Activated CD4-positive, alpha-beta T cell treated with anti-CD3 and anti-CD28 coated beads, Interleukin-2, amount 10 ng/mL, durations not matched to agents 24 days and 14 days (primary cell): ENCODE data around the gene QRICH2. TPM values are rescaled to one million over a fixed set of nuclear protein-coding genes. Genes with fewer than 3 reads are reported as not detected.
"Not testable (repeated sequence)": the region's sequence is repeated elsewhere in the genome, so short reads cannot be mapped to it uniquely, and the experiment has no call there.

ENCODE experiments used
- DNase-seq: peaks from one replicate; pipeline ENCODE4 v3.0.0; 2022
- H3K27ac Mint-ChIP-seq: one replicate; pipeline ENCODE4 v1.8.0; 2022; ENCODE audit warnings: mild to moderate bottlenecking, mixed read lengths
- H3K27me3 Mint-ChIP-seq: one replicate; pipeline ENCODE4 v1.8.0; 2022; ENCODE audit warnings: mixed read lengths
- H3K36me3 Mint-ChIP-seq: one replicate; pipeline ENCODE4 v1.8.0; 2022; ENCODE audit warnings: low read depth, mild to moderate bottlenecking, mixed read lengths
- H3K4me1 Mint-ChIP-seq: one replicate; pipeline ENCODE4 v1.8.0; 2021; ENCODE audit warnings: mixed read lengths
- H3K4me3 Mint-ChIP-seq: one replicate; pipeline ENCODE4 v1.8.0; 2022; ENCODE audit warnings: mild to moderate bottlenecking, moderate library complexity, mixed read lengths
- H3K9me3 Mint-ChIP-seq: one replicate; pipeline ENCODE4 v1.8.0; 2021; ENCODE audit warnings: mixed read lengths
- intact Hi-C: fragments of 100-400 bp; cut with micrococcal nuclease; formaldehyde crosslinking; loops from one replicate; pipeline ENCODE4 v1.15.1; 2023
- total RNA-seq: library from RNA; stranded (reverse); gene quantifications from 2 replicates; pipeline ENCODE4 v1.2.3, GENCODE V29; 2022

Gene QRICH2, protein sequence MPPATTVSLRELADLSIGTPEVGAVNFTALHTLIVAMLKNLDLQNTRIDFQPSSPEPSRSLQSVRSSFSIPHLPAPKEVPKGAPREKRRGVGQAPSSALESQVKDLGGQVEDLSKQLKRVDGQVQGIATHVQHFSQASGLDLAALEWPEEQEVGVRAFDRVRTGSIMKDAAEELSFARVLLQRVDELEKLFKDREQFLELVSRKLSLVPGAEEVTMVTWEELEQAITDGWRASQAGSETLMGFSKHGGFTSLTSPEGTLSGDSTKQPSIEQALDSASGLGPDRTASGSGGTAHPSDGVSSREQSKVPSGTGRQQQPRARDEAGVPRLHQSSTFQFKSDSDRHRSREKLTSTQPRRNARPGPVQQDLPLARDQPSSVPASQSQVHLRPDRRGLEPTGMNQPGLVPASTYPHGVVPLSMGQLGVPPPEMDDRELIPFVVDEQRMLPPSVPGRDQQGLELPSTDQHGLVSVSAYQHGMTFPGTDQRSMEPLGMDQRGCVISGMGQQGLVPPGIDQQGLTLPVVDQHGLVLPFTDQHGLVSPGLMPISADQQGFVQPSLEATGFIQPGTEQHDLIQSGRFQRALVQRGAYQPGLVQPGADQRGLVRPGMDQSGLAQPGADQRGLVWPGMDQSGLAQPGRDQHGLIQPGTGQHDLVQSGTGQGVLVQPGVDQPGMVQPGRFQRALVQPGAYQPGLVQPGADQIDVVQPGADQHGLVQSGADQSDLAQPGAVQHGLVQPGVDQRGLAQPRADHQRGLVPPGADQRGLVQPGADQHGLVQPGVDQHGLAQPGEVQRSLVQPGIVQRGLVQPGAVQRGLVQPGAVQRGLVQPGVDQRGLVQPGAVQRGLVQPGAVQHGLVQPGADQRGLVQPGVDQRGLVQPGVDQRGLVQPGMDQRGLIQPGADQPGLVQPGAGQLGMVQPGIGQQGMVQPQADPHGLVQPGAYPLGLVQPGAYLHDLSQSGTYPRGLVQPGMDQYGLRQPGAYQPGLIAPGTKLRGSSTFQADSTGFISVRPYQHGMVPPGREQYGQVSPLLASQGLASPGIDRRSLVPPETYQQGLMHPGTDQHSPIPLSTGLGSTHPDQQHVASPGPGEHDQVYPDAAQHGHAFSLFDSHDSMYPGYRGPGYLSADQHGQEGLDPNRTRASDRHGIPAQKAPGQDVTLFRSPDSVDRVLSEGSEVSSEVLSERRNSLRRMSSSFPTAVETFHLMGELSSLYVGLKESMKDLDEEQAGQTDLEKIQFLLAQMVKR (N-terminal part only)
- 2.2 and 2.5 TPM in 2 replicates for total RNA-seq

DNA sequence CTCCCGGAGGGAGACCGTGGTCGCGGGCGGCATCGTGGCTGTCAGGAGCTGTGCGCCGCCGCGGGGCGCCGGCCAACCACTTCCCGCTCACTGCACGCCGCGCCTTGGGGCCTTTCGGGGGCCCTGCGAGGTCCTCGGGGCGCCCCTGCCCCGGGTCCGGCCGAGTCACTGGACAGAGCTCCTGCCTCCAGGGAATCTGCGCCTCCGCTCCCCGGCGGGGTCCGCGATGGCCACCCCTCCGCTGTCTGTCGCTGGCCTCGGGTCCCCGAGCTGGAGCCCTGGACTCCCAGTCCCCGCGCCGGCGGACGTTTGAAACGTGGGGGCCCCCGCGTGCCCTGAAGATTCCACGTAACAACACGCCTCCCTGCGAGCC is at the start of gene QRICH2:
Gene QRICH2, minus strand, starts transcription at position 311 of the 373 bp plus-strand sequence. Its CDS starts 278 bp downstream, at position 33.
- H3K4me1 Mint-ChIP-seq: peaks cover 5% of the 10 kb centered on the region
- H3K27me3 Mint-ChIP-seq: no peaks in the 10 kb centered on the region
- intact Hi-C loops: no loop called here
- H3K4me3 Mint-ChIP-seq: no peak within 1 kb of the TSS
- H3K36me3 Mint-ChIP-seq: peaks cover 10% of the 10 kb centered on the region
- DNase-seq: no peak
- H3K9me3 Mint-ChIP-seq: no peaks in the 10 kb centered on the region
- H3K27ac Mint-ChIP-seq: no peak within 1 kb of the TSS

DNA sequence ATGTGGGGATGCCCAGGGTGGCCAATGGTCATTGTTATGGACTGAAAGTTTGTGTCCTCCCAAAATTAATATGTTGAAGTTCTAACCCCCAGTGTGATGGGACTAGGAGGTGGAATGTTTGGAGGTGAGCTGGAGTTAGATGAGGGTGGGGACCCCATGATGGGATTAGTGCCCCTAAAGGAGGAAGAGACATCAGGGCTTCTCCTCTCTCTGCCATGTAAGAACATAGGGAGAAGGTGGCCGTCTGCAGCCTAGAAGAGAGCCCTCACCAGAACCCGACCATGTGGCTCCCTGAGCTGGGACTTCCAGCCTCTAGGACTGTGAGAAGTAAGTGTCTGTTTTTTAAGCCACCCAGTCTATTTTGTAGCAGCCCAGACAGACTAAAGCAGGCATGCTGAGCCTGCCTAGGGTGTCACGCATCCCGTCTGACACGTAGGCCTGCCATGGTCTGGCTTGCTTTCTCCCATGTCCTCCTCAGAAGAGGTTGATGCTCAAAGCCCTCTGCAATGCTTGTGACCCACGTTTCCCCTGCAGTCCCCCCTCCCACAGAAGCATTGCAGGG is 49.6 kb upstream of the QRICH2 start:
- intact Hi-C loops: no loop called here
- Mint-ChIP-seq H3K9me3 (no peaks in the 10 kb centered on the region), H3K36me3 (no peaks in the 10 kb centered on the region), H3K4me1 (peaks cover 16% of the 10 kb centered on the region), H3K27ac (no peak overlapping the region), H3K27me3 (peaks cover 3% of the 10 kb centered on the region), H3K4me3 (no peak overlapping the region)
- DNase-seq: no peak

DNA sequence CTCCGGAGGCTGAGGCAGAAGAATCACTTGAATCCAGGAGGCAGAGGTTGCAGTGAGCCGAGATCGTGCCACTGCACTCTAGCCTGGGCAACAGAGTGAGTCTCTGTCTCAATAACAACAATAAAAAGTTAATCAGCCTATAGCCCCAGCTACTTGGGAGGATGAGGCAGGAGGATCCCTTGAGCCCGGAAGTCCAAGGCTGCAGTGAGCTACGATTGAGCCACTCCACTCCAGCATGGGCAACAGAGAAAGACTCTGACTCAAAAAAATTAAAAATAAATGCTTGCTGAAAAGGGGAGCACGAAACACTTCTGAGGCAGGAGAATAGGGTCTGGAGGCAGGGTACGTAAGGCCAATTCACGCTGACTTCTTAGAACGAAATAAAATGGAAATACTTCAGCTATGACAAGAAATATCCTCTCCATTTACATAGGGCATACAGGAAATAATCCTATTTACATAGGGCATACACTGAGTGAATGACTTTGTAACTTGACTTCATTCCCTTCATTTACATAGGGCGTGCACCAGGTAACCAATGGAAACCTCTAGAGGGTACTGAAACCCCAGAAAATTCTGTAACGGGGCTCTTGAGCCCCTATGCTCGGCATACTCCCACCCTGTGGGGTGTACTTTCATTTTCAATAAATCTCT is 48.9 kb upstream of the QRICH2 start:
- Mint-ChIP-seq H3K4me3 (no peak overlapping the region), H3K27me3 (peaks cover 3% of the 10 kb centered on the region), H3K4me1 (peaks cover 20% of the 10 kb centered on the region), H3K27ac (no peak overlapping the region), H3K36me3 (no peaks in the 10 kb centered on the region), H3K9me3 (no peaks in the 10 kb centered on the region)
- intact Hi-C loops: no loop called here
- DNase-seq: no peak

DNA sequence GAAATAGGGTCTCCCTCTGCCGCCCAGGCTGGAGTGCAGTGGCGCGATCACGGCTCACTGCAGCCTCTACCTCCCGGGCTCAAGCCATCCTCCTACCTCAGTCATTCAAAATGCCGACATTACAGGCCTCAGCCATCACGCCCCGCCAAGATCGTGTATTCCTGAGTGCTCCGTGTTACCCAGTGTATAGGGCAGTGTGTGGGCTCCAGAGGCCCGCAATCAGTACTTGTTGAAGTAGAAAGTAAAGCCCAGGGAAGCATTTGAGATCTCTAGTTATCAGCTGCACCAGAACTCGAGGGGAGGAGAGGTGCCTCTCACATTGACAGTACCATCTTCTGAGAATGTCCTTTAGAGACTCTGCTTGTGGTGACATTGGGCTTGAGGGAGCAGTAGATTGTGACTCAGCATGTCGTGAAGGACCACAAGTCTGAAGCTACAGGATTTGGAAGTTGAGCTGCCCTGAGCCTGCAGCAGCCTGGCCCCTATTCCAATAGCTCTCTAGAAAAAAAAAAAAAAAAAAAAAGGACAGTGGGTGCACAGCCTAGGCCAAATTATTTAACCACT is 46.8 kb upstream of the QRICH2 start:
- peaks cover 25% of the 10 kb centered on the region for H3K4me1 Mint-ChIP-seq
- H3K36me3 Mint-ChIP-seq: peaks cover 3% of the 10 kb centered on the region
- peak overlapping the region; percentile 60 for H3K27ac Mint-ChIP-seq
- H3K9me3 Mint-ChIP-seq: no peaks in the 10 kb centered on the region
- intact Hi-C loops: loop anchor here (5.0 kb wide), 1 partner anchor 283 kb away; the partner anchor contains the start of genes GALR2 and SRP68
- peak overlapping the region; percentile 92 for H3K4me3 Mint-ChIP-seq
- peaks cover 3% of the 10 kb centered on the region for H3K27me3 Mint-ChIP-seq
- peak; percentile 64 for DNase-seq

DNA sequence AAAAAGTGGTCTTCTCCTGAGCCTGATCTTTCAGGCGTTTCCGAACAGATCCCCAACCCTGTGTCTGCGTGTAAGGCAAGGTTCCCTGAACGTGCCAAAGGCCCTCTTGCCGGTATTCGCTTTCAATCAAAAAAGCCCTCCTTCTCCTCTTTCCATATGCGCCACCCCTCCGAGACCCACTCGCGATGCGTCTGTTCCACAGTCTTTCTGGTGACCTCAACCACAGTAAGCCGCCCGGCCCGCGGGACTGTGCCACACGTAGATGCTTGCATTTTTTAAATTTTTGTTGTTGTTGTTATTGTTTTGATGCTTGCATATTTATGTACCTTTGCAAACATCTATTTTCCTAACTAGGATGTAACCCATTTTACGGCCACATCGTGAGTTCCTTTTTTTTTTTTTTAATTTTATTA is 46.2 kb upstream of the QRICH2 start:
- DNase-seq: no peak
- Mint-ChIP-seq H3K4me1 (peaks cover 25% of the 10 kb centered on the region), H3K36me3 (peaks cover 3% of the 10 kb centered on the region), H3K27ac (peak overlapping the region; percentile 99), H3K9me3 (no peaks in the 10 kb centered on the region), H3K27me3 (peaks cover 3% of the 10 kb centered on the region), H3K4me3 (peak overlapping the region; percentile 92)
- intact Hi-C loops: loop anchor here (5.0 kb wide), 1 partner anchor 282 kb away; the partner anchor contains the start of genes GALR2 and SRP68

DNA sequence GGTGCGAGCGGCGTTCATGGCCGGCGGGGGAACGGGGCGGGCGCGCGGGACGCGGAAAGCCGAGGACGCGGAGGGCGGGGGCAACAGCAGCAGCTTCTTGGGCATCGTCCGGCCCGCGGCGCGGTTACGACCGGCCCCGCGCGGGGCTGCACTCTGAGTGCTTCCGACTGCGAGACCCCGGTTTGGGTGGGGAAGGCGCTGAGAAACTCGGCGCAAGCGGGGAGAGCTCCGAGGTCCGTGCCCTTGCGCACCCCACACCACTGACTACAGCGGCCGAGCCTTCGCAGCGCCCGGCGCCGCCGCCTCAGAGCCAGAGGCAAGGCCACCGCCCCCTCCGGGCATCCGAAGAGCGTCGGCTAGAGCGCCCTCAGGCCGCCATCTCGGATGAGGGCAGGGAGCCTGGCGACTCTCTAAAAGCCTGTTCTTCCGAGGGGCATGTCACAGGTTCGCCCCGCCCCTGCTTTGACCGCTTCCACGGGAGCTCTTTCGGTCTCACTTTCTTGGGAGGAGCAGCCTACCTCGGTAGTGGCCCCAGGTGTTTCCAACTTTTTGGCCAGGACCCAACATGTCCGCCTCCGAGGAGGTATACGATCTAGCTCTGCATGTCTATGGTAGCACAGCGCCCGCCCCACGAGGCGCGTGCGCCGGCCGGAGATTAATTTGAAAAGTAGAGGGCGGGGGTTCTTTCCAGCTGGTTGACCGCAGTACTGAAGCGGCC is 45.7 kb upstream of the QRICH2 start, which contains the start of gene PRPSAP1:
Gene PRPSAP1, minus strand, starts transcription at position 318 of the 718 bp plus-strand sequence. Its CDS starts 213 bp downstream, at position 105.
- Mint-ChIP-seq H3K27me3 (peaks cover 3% of the 10 kb centered on the region), H3K27ac (peak within 1 kb of the TSS; percentile 99), H3K4me1 (peaks cover 25% of the 10 kb centered on the region), H3K36me3 (peaks cover 3% of the 10 kb centered on the region), H3K9me3 (no peaks in the 10 kb centered on the region), H3K4me3 (peak within 1 kb of the TSS; percentile 92)
- DNase-seq: peak; percentile 95
- intact Hi-C loops: loop anchor here (1.0 to 5.0 kb wide), 2 partner anchors 32 to 281 kb away; partner anchors contain the start of genes GALR2 and SRP68

DNA sequence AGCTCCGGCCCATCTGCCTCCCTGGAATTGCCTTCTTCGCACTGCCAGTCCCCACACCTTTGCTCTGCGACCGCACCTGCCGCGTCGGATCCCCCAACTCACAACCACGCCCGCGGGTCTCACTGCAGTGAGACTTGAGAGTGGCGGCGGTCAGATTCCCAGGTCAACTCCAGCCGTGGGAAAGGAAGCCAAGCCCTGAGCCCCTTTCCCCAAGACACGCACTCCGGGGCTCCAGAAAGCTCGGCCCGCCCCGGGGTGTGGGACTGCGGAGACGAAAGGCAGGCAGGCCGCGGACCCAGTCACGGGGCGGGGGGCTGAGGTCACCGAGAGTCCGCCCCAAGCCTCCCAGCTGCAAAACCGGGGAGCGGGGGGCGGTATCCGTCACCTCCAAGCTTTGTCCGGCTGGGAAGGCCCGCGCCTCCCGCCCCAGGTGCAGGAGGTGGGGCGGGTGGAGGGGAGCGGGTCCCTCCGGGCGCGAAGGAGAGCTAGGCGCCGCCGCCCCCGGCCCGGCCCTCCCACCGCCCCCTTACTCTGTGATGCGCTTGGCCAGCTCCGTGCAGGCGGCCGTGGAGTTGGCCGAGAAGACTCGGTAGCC is 45.0 kb upstream of the QRICH2 start:
- Mint-ChIP-seq H3K27ac (peak overlapping the region; percentile 99), H3K4me1 (peaks cover 25% of the 10 kb centered on the region), H3K9me3 (no peaks in the 10 kb centered on the region), H3K27me3 (peaks cover 3% of the 10 kb centered on the region), H3K4me3 (peak overlapping the region; percentile 92), H3K36me3 (peaks cover 3% of the 10 kb centered on the region)
- intact Hi-C loops: loop anchor here (1.0 to 5.0 kb wide), 2 partner anchors 32 to 281 kb away; partner anchors contain the start of genes GALR2 and SRP68
- peak; percentile 82 for DNase-seq

DNA sequence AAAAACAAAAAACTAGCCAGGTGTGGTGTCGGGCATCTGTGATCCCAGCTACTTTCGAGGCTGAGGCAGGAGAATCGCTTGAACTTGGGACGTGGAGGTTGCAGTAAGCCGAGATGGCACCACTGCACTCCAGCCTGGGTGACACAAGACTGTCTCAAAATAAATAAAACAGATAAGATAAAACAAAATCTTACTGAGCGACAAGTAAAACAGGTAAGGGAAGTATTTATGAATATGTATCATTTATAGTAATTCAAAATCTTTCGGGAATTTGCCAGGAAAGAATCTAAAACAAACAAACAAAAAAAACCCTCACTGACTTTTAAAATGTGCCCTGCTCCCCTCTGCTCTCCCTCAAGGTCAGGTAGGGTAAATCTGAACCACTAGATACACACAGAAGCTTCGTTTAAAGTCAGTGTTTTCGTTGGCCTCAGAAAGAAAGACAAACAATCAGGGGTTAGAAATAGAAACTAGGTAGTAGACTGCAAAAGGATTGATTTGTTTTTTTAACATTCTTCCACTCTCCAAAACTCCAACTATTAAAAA is 43.5 kb upstream of the QRICH2 start:
- H3K4me3 Mint-ChIP-seq: peak overlapping the region; percentile 53
- peaks cover 19% of the 10 kb centered on the region for H3K4me1 Mint-ChIP-seq
- no peaks in the 10 kb centered on the region for H3K9me3 Mint-ChIP-seq
- DNase-seq: no peak
- H3K27ac Mint-ChIP-seq: no peak overlapping the region
- H3K36me3 Mint-ChIP-seq: peaks cover 12% of the 10 kb centered on the region
- H3K27me3 Mint-ChIP-seq: no peaks in the 10 kb centered on the region
- intact Hi-C loops: loop anchor here (5.0 kb wide), 1 partner anchor 279 kb away; the partner anchor contains the start of genes GALR2 and SRP68

DNA sequence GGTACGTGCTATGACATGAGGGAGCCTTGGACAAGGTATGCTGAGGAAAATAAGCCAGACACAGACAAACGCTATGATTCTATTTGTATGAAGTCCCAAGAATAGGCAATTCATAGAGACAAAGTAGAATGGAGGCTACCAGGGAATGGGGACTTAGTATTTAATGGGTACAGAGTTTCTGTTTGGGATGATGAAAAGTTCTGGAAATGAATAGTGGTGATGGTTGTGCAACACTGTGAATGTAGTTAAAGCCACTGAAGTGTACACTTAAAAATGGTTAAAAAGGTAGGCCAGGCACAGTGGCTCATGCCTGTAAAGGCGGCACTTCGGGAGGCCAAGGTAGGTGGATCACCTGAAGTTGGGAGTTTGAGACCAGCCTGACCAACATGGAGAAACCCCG is 42.4 kb upstream of the QRICH2 start:
- H3K4me3 Mint-ChIP-seq: no peak overlapping the region
- intact Hi-C loops: loop anchor here (5.0 kb wide), 1 partner anchor 278 kb away; the partner anchor contains the start of genes GALR2 and SRP68
- H3K36me3 Mint-ChIP-seq: peaks cover 21% of the 10 kb centered on the region

DNA sequence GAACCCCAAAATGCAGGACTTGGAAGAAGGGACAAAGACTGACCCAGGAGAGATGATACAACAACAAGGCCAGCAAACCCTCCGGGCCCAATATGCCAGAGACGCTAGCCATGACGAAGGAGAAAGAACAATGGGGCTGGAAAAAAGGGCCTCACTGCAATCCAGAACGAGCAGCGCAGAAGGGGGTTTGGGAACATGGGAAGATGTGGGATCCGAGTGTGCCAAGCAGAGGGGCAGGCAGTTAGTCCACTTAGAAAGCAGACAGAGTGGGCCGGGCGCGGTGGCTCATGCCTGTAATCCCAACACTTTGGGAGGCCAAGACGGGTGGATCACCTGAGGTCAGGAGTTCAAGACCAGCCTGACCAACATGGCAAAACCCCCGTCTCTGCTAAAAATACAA is 38.9 kb upstream of the QRICH2 start:
- H3K4me1 Mint-ChIP-seq, H3K9me3 Mint-ChIP-seq, H3K27ac Mint-ChIP-seq, H3K27me3 Mint-ChIP-seq, H3K4me3 Mint-ChIP-seq, intact Hi-C loops, DNase-seq: not testable (repeated sequence)
- peaks cover 29% of the 10 kb centered on the region for H3K36me3 Mint-ChIP-seq

More for the DNA sequence above, 42.4 kb upstream of the QRICH2 start:
- no peaks in the 10 kb centered on the region for H3K9me3 Mint-ChIP-seq
- peaks cover 19% of the 10 kb centered on the region for H3K4me1 Mint-ChIP-seq
- H3K27ac Mint-ChIP-seq: no peak overlapping the region
- no peaks in the 10 kb centered on the region for H3K27me3 Mint-ChIP-seq
- DNase-seq: no peak

DNA sequence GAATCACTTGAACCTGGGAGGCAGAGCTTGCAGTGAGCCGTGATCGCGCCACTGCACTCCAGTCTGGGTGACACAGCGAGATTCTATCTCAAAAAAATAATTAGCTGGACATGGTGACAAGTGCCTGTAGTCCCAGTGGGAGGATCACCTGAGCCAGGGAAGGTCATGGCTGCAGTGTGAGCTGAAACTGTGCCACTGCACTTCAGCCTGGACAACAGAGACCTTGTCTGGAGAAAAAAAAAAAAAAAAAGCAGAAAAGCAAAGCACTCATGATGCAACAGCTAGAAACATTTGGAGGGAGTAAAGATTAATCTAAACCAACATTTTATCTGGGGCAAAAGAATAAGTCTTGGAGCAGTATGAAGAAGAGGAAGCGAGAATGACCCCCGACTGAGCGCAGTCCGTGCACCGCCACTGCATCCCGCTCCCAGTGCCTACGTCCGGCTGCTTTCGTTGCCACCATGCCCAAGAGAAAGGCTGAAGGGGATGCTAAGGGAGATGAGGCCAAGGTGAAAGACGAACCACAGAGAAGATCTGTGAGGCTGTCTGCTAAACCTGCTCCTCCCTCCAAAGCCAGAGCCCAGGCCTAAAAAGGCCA is 37.4 kb upstream of the QRICH2 start:
- intact Hi-C loops: no loop called here
- H3K27ac Mint-ChIP-seq: no peak overlapping the region
- H3K36me3 Mint-ChIP-seq: peaks cover 35% of the 10 kb centered on the region
- no peaks in the 10 kb centered on the region for H3K27me3 Mint-ChIP-seq
- peaks cover 2% of the 10 kb centered on the region for H3K4me1 Mint-ChIP-seq
- H3K4me3 Mint-ChIP-seq: no peak overlapping the region
- no peak for DNase-seq
- no peaks in the 10 kb centered on the region for H3K9me3 Mint-ChIP-seq
